ENCODE data around the gene CYP4F3.

The CYP4F3 gene

DNA sequence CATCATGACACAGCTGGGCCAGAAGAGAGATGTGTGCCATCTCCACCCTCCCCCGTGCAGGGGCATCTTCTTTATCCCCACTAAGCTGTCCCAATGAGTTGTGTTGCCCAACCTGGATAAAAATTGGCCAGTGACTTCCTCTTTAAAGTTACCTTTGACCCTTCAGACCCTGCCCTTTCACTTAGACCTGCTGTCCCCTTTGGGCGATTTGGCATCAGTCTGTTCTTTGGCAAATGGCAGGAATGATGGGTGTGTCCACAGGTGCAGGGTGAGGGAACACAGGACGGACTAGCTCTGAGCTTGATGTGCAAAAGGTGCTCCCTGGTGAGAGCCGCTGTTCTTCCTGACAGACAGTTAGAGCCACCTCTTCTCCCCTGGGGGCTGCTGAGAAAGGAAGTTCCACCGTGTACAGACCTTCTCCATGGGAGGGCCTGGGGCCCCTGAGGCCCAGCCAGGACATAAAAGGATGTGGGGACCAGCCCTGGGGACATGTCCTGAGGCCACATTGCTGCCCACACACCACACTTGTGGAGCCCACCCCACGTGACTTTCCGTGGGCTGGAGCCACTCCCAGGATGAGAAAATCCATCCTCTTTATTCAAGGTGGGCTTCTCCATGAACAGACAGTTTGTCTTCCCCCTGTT is 23.9 kb upstream of the CYP4F3 start:
- H3K4me3 Mint-ChIP-seq: no peak overlapping the region
- H3K27ac Mint-ChIP-seq: no peak overlapping the region
- TF ChIP-seq, protein P1, sequence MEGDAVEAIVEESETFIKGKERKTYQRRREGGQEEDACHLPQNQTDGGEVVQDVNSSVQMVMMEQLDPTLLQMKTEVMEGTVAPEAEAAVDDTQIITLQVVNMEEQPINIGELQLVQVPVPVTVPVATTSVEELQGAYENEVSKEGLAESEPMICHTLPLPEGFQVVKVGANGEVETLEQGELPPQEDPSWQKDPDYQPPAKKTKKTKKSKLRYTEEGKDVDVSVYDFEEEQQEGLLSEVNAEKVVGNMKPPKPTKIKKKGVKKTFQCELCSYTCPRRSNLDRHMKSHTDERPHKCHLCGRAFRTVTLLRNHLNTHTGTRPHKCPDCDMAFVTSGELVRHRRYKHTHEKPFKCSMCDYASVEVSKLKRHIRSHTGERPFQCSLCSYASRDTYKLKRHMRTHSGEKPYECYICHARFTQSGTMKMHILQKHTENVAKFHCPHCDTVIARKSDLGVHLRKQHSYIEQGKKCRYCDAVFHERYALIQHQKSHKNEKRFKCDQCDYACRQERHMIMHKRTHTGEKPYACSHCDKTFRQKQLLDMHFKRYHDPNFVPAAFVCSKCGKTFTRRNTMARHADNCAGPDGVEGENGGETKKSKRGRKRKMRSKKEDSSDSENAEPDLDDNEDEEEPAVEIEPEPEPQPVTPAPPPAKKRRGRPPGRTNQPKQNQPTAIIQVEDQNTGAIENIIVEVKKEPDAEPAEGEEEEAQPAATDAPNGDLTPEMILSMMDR (IDR thresholded peaks at IDR 0.05): no peak
- H3K9me3 Mint-ChIP-seq: peaks cover 92% of the 10 kb centered on the region
- no peaks in the 10 kb centered on the region for H3K36me3 Mint-ChIP-seq (ENCODE audit: low read depth)
- H3K27me3 Mint-ChIP-seq (ENCODE audit: low read depth, poor library complexity): peaks cover 5% of the 10 kb centered on the region
- no peak for DNase-seq
- no peaks in the 10 kb centered on the region for H3K4me1 Mint-ChIP-seq

DNA sequence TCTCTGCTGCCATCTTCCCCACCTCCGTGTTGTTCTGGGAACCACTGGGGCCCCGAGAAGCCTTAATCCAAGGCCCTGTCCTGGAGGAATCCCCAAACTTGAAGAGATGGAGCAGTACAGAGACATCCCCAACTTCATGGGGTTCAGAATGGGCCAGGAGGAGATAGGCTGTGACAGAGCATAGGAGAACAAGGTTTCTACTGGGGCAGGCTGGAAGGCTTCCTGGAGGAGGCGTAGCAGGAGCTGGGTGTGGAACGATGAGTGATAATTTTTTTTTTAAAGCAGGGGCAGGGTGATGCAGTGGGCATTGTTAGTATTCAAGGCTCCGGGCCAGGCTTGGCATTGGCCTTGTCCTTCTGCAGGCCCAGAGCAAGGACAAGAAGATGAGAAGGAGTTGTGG is 22.4 kb upstream of the CYP4F3 start:
- H3K9me3 Mint-ChIP-seq: peaks cover 95% of the 10 kb centered on the region
- no peak overlapping the region for H3K27ac Mint-ChIP-seq

DNA sequence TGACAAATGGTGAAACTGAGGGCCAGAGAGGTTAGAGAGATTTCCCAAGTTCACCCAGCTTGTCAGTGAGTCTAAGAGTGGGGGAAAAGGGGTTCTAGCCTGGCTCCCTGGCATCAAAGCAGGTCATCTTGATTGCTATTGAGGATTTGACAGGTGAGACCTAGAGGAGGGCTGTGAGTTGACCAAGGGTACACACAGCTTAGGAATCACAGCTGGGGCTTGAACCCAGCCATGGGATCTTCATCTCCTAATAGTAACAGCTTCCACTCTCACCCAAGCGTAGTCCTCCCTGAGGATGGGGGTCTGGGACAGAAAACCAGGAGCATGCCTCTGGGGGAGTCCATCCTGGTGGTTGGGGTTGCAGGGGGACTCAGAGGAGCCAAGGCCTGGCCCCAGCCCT is 18.9 kb upstream of the CYP4F3 start:
- TF ChIP-seq, protein P1 (IDR thresholded peaks at IDR 0.05): no peak
- Mint-ChIP-seq H3K27me3 (ENCODE audit: low read depth, poor library complexity) (peaks cover 3% of the 10 kb centered on the region), H3K4me3 (no peak overlapping the region), H3K9me3 (peaks cover 89% of the 10 kb centered on the region), H3K4me1 (no peaks in the 10 kb centered on the region), H3K27ac (no peak overlapping the region), H3K36me3 (ENCODE audit: low read depth) (no peaks in the 10 kb centered on the region)
- DNase-seq: no peak

More for the DNA sequence above, 22.4 kb upstream of the CYP4F3 start:
- Mint-ChIP-seq H3K27me3 (ENCODE audit: low read depth, poor library complexity) (peaks cover 5% of the 10 kb centered on the region), H3K36me3 (ENCODE audit: low read depth) (no peaks in the 10 kb centered on the region), H3K4me3 (no peak overlapping the region), H3K4me1 (no peaks in the 10 kb centered on the region)
- no peak for DNase-seq
- TF ChIP-seq, protein P1 (IDR thresholded peaks at IDR 0.05): no peak

DNA sequence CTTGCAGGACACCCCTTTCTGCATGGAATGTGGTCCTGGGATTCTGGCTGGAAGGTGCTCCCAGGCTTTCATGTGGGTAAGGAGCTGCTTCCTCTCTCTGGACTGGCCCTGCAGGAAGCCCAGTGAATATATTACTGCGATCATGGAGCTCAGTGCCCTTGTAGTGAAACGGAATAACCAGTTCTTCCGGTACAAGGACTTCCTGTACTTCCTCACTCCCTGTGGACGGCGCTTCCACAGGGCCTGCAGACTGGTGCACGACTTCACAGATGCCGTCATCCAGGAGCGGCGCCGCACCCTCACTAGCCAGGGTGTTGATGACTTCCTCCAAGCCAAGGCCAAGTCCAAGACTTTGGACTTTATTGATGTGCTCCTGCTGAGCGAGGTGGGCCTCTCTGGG is 17.7 kb upstream of the CYP4F3 start:
- Mint-ChIP-seq H3K9me3 (peaks cover 83% of the 10 kb centered on the region), H3K36me3 (ENCODE audit: low read depth) (no peaks in the 10 kb centered on the region), H3K27ac (no peak overlapping the region), H3K4me1 (no peaks in the 10 kb centered on the region), H3K4me3 (no peak overlapping the region), H3K27me3 (ENCODE audit: low read depth, poor library complexity) (peaks cover 3% of the 10 kb centered on the region)
- TF ChIP-seq, protein P1 (IDR thresholded peaks at IDR 0.05): no peak
- no peak for DNase-seq

DNA sequence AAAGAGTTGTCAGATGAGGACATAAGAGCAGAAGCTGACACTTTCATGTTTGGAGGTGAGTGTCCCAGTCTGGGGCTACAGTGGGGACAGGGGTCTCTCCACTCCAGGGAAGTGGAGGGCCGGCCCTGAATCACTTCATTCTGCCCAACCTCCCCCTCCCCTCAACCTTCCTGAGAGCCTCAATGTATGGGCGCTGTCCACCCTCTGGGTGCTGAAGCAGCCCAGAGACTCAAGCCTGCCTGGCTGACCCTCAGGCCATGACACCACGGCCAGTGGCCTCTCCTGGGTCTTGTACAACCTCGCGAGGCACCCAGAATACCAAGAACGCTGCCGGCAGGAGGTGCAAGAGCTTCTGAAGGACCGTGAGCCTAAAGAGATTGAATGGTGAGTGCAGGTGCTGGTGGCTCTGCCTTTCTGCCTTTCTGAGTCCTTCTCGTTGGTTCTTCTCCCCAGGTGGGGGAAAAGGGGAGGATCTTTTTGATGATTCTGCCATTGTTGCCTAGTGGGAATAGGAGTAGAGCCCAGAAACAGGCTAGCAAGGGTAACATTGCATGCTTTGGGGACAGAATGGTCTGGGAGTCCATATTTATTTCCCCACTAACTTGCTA is 16.9 kb upstream of the CYP4F3 start:
- H3K27ac Mint-ChIP-seq: no peak overlapping the region
- no peak overlapping the region for H3K4me3 Mint-ChIP-seq
- DNase-seq: peak; percentile 33
- H3K36me3 Mint-ChIP-seq (ENCODE audit: low read depth): no peaks in the 10 kb centered on the region
- H3K9me3 Mint-ChIP-seq: peaks cover 83% of the 10 kb centered on the region
- no peaks in the 10 kb centered on the region for H3K4me1 Mint-ChIP-seq
- peaks cover 3% of the 10 kb centered on the region for H3K27me3 Mint-ChIP-seq (ENCODE audit: low read depth, poor library complexity)
- TF ChIP-seq, protein P1 (IDR thresholded peaks at IDR 0.05): no peak
